Measurements from ENCODE around the gene ZNF506. TPM values are rescaled to one million over a fixed set of nuclear protein-coding genes. Genes with fewer than 3 reads are reported as not detected.
"Not testable (repeated sequence)": the region's sequence is repeated elsewhere in the genome, so short reads cannot be mapped to it uniquely, and the experiment has no call there.

Gene ZNF506
- total RNA-seq, 1 donor from 2014 or later, result 10.0 TPM

- intact Hi-C loops (cut with micrococcal nuclease), result no loop called here
These were observed 45.1 kb downstream of the ZNF506 start for GRCh38 chr19:19776206-19777008.

GRCh38 chr19:19775891-19776205 is 45.7 kb downstream of the ZNF506 start:
- peaks cover 22% of the 10 kb centered on the region for H3K4me1 ChIP-seq
- no peaks in the 10 kb centered on the region for H3K9me3 ChIP-seq (replicated peaks)
- no peak for DNase-seq
- peak overlapping the region; percentile 75 for H3K27ac ChIP-seq (replicated peaks)
- intact Hi-C loops (cut with micrococcal nuclease), result no loop called here
- no peaks in the 10 kb centered on the region for H3K27me3 ChIP-seq (ENCODE audit: low read depth)
- peak overlapping the region; percentile 78 for H3K4me3 ChIP-seq
- TF ChIP-seq CTCF (IDR thresholded peaks at IDR 0.05; ENCODE audit: borderline replicate concordance), result no peak
- no peaks in the 10 kb centered on the region for H3K36me3 ChIP-seq

More at GRCh38 chr19:19776206-19777008, 45.1 kb downstream of the ZNF506 start:
- peak overlapping the region; percentile 78 for H3K4me3 ChIP-seq
- TF ChIP-seq CTCF (IDR thresholded peaks at IDR 0.05; ENCODE audit: borderline replicate concordance), result peak; percentile 34
- H3K36me3 ChIP-seq, result no peaks in the 10 kb centered on the region
- H3K9me3 ChIP-seq (replicated peaks), result no peaks in the 10 kb centered on the region
- no peaks in the 10 kb centered on the region for H3K27me3 ChIP-seq (ENCODE audit: low read depth)
- H3K4me1 ChIP-seq, result peaks cover 22% of the 10 kb centered on the region
- H3K27ac ChIP-seq (replicated peaks), result peak overlapping the region; percentile 75
- peak; percentile 97 for DNase-seq

- no peak for DNase-seq
- Histone ChIP-seq H3K4me3 (no peak overlapping the region), H3K9me3 (replicated peaks) (no peaks in the 10 kb centered on the region), H3K36me3 (no peaks in the 10 kb centered on the region), H3K27ac (replicated peaks) (no peak overlapping the region), H3K4me1 (peaks cover 22% of the 10 kb centered on the region), H3K27me3 (ENCODE audit: low read depth) (no peaks in the 10 kb centered on the region)
- no peak for TF ChIP-seq CTCF (IDR thresholded peaks at IDR 0.05; ENCODE audit: borderline replicate concordance)
- intact Hi-C loops (cut with micrococcal nuclease), result no loop called here
These were observed 47.1 kb downstream of the ZNF506 start for GRCh38 chr19:19774354-19775033.

GRCh38 chr19:19771963-19772362 is 49.6 kb downstream of the ZNF506 start:
- intact Hi-C loops (cut with micrococcal nuclease); H3K4me3 ChIP-seq; H3K27me3 ChIP-seq (ENCODE audit: low read depth); H3K36me3 ChIP-seq; DNase-seq; H3K27ac ChIP-seq (replicated peaks); H3K9me3 ChIP-seq (replicated peaks): not testable (repeated sequence)
- peaks cover 15% of the 10 kb centered on the region for H3K4me1 ChIP-seq

- H3K27ac ChIP-seq (replicated peaks); H3K9me3 ChIP-seq (replicated peaks); DNase-seq; H3K36me3 ChIP-seq; H3K27me3 ChIP-seq (ENCODE audit: low read depth); H3K4me3 ChIP-seq; H3K4me1 ChIP-seq; intact Hi-C loops (cut with micrococcal nuclease): not testable (repeated sequence)
These were observed 51.6 kb downstream of the ZNF506 start for GRCh38 chr19:19769971-19770370.

- H3K4me1 ChIP-seq, result no peaks in the 10 kb centered on the region
- DNase-seq, result no peak
- intact Hi-C loops (cut with micrococcal nuclease), result no loop called here
- TF ChIP-seq CTCF (IDR thresholded peaks at IDR 0.05; ENCODE audit: borderline replicate concordance), result no peak
- H3K36me3 ChIP-seq, result no peaks in the 10 kb centered on the region
- no peak overlapping the region for H3K4me3 ChIP-seq
- no peaks in the 10 kb centered on the region for H3K27me3 ChIP-seq (ENCODE audit: low read depth)
- no peaks in the 10 kb centered on the region for H3K9me3 ChIP-seq (replicated peaks)
- H3K27ac ChIP-seq (replicated peaks), result no peak overlapping the region
These were observed 63.4 kb downstream of the ZNF506 start for GRCh38 chr19:19758164-19758563.
